ENCODE measurements around the gene HPCAL1.

Gene HPCAL1

GRCh38 chr2:10325278-10326145, 22.8 kb downstream of the HPCAL1 start:
- DNase-seq = no peak

- DNase-seq = no peak
Observed at GRCh38 chr2:10326151-10326616, 23.5 kb downstream of the HPCAL1 start.

DNA sequence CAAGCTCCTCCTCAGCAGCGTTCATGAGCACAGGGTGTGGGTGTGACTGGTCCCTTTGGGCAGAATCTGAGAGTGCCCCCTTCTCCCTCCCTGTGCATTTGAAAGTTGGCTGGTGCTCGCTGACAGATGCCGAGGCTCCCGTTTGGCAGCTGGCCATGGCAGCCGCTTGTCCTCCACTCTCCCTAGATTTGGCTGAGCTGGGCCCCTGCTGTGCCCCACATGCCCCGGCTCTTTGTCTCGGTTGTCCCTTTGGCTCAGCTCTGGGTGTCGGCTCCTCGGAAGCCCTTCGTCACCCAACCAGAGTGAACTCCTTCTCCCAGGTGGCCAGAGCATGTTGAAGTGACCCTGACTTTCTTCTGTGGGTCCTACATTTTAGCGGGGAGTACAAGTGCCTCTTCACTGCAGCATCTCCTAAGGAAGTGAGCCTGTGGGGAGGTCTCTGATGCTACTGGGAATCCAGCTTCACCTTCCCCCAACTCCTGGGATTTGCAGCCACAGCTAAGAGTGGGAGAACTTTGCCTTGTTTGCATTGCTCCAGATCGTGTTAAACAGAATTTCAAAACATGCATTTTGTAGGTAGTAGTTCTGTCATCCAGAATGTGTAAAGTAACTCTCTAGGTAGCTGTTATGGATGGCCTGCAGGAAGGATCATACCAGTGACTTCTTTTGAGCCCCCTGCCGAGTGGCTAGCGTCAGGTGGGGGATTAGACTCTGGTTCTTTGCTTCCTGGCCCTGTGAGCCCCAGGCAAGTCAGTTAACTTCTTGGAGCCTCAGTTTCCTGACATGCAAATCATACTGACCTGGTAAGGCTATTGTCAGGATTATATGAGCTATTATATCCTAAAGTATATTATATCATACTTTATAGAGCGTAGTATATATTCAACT, 24.2 kb downstream of the HPCAL1 start:
- DNase-seq = no peak

DNA sequence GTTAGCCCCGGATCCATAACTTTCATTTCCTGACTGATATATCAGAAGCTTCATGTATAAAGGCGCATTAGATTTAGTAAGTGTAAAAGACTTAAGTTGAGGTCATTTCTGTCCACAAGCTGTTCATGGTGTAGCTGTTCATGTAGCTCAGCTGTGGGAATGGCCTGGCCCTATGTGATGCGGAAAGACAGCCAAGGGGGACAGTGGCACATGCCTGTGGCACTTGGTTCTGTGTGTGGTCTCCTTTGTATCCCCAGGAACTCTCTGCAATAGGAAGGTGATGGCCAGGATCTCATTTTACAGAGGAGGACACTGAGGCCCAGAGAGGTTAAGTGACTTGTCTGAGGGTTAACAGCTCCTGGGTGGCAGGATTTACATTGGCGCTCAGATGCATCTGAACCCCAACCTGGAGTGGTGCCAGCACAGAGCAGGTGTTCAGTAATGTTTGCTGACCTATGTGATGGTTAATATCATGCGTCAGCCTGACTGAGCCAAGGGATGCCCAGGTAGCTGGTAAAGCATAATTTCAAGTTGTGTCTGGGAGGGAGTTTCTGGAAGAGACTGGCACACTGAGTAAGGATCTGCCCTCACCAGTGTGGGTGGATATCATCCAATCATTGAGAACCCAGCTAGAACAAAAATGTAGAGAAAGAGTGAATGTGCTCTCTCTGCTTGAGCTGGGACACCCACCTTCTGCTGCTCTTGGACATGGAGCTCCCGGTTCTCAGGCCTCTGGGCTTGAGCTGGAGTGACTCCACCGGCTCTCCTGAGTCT, 25.4 kb downstream of the HPCAL1 start:
- DNase-seq = no peak

DNA sequence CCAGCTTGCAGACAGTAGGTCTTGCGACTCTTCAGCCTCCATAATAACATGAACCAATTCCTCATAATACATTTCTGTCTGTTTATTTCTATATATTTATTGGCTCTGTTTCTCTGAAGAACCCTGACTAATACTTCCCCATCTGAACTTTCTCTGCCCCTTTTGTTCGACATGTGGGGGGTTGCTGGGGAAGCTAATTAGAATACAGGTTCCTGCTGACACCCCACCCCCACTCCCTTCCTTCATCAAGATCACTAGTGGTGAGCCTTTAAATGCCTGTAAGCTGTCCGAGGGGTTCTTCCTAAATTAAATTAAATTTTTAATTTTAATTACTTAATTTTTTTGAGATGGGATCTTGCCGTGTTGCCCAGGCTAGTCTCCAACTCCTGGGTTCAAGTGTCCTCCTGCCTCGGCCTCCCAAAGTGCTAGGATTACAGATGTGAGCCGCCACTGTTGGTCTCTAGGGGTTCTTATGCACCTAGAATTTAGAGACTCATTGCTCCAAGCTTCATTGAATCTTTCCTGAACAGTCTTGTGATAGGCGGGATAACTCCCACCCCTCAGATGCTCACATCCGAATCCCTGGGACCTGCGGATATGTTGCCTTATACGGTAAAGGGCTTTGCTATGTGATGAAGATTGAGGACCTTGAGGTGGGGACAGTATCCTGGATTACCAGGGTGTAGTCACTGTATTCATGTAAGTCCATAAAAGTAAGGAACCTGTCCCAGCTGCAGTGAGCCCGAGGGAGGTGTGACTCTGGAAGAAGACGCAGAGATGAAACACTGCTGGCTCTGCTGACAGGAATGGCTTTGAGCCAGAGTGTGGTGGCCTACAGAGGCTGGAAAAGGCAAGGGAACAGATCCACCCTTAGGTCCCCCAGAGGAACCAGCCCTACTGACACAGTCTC, 26.2 kb downstream of the HPCAL1 start:
- no peak for DNase-seq

- DNase-seq = no peak
Observed at GRCh38 chr2:10329580-10329879, 26.8 kb downstream of the HPCAL1 start.

GRCh38 chr2:10329880-10330699, 27.4 kb downstream of the HPCAL1 start:
- DNase-seq = no peak

- DNase-seq = no peak
Observed at GRCh38 chr2:10330700-10331026, 28.0 kb downstream of the HPCAL1 start.

DNA sequence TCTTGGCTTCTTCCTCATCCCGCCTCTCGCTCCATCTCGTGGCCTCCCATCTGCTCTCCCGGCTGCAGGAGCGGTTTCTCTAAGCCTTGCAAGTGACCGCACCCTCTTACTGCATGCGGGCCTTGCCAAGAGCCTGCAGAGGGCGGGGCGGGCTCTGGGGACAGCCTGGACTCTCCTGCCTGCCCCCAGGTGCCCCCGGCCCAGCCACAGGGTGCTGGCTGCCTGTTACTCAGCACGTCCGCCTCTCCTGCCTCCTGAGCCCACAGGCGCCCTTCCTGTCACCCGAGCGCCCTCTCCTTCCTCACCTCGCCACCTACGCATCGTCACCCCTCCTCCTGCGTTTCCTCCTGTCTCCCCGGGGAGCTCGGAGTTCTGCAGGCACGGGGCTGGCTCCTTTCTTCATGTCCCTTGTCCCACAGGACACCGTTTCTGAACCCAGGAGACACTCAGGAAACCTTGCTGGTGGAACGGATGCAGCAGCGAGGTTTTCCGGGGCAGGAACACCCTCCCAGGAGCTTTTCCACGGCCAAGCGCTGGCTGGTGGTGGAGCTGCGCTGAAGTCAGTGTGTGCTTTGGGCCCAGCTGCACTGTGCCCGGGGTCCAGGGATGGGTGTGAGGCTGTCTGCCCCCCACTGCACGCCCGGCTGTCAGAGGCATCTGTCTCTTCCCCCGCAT, 28.5 kb downstream of the HPCAL1 start:
- DNase-seq = no peak

DNA sequence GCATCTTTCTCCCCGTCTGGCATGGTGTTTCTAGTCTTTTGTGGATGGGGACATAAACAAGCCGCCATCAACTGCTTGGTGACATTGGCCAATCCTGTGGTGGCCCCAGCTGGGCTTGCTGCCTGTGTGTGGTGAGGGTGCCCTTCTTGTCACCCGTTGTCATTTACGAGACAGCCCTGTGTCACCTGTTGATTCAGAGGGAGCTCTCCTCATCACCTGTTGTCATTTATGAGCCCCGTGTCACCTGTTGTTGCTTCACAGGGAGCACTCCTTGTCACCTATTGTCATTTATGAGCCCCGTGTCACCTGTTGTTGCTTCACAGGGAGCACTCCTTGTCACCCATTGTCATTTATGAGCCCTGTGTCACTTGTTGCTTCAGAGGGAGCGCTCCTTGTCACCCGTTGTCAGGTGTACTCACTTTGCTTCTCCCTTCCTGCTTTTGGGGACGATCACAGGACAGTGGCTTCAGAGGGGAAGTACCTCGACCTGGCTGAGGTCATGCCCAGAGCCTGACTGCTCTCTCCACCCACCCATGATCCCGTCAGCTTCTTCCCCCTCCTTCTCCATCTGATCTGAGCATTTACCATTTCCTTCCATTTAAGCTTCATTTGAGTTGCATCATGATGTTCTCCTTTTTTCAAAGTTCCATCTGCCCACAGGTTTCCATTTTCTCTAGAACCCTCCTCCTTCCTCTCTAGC, 29.1 kb downstream of the HPCAL1 start:
- peak; percentile 63 for DNase-seq

DNA sequence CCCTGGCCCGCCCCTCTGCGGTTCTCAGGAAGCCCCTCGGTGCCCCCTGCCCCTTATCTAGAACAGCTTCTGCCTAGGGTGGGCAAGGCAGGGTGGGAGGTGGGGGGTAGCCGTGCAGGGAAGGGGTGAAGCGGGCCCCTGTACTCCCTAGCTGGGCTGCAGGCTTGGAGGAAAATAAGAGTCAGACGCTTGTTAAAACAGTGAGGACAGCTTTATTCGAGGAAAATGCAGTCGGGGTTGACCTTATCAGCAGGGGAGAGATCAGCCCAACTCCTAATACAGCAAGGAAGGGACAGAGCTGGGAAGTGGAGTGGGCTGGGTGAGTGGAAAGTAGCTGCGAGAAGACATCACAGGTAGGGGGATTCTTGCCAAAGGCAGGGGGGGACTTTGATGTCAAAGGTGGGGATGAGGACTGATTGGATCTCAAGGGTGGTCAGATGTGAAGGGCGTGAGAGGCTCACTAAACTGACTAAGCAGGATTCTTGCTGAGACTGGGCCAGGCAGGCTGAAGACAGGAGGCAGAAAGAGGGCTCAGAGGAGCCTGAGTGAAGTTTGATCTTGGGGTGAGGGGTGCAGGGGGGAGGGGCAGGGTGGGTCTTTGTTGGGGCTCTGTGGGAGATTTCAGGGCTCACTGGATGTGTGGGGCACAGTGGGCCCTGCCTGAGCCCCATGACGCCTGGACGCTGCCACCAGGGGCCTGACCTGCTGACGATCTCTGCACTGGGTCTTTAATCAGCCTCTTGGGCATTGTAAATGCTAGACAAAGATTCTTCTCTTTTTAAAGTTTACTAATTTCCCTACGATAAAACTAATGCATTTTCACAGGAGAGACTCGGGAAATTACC, 29.9 kb downstream of the HPCAL1 start:
- no peak for DNase-seq

DNA sequence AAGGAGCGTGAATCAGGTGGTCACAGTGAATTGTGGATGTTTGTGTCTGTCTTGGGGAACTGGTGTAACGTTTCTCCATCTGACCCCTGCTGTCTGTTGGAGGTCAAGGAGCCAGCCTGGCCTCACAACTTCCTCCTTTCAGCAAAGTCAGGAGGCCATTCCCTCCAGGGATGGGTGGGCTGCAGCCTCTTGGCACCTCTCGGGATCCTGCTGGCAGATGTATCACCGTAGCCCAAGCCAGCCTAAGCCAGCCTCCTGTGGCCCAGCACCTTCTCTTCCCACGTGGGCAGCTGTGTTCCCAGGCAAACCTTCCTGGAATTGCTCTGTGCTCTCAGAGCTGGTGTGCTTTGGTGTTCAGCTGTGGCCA, 30.5 kb downstream of the HPCAL1 start:
- DNase-seq = no peak

GRCh38 chr2:10333966-10334365, 31.3 kb downstream of the HPCAL1 start:
- no peak for DNase-seq

DNA sequence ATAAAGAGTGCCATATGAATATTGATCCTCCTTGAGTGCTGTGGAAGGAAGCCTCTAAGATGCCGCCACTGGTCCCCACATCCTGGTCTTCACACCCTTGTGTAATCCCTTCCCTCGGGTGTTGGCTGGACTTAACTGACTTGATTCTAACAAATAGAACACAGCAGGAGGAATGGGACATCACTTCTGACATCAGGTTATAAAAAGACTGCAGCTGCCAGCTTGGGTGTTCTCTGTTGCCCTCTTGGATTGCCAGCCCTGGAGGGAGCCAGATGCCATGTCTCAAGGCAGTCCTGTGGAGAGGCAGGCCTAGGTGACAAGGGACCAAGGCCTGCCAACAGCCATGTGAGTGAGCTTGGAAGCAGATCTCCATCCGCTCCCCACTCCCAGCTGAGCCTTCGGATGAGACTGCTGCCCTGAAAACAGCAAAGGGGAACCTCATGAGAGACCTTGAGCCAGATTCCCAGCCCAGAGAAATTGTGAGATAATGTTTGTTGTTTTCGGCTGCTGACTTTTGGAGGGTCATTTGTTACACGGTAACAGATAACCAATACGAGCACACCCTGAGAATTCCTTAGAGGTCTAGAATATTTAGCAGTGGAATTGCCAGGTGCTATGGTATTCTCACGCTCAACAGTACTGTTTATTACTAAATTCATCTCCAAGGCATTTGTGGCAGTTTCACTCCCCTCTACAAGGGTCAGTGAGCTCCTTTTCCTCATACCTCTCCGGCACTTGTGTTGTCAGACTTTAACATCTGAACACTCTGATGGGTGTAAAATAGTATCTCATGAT, 32.5 kb downstream of the HPCAL1 start:
- DNase-seq = no peak

DNA sequence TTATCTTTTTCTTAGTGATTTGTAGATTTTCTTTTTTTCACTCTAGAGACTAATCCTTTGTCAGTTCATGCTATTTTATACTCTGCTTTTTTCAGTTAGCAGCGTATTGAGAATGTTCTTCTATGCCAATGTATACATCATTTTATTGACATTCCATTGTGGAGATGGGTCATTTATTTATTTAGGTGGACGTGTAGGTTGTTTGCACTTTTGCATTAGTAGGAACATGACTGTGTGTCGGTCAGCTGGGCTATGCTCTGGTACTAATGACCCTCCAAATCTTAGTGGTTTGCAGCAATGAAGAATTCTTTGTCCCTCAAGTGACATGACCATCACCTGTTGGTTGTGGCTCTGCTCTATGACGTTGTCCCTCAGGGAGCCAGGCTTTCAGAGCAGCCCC, 33.6 kb downstream of the HPCAL1 start:
- no peak for DNase-seq

DNA sequence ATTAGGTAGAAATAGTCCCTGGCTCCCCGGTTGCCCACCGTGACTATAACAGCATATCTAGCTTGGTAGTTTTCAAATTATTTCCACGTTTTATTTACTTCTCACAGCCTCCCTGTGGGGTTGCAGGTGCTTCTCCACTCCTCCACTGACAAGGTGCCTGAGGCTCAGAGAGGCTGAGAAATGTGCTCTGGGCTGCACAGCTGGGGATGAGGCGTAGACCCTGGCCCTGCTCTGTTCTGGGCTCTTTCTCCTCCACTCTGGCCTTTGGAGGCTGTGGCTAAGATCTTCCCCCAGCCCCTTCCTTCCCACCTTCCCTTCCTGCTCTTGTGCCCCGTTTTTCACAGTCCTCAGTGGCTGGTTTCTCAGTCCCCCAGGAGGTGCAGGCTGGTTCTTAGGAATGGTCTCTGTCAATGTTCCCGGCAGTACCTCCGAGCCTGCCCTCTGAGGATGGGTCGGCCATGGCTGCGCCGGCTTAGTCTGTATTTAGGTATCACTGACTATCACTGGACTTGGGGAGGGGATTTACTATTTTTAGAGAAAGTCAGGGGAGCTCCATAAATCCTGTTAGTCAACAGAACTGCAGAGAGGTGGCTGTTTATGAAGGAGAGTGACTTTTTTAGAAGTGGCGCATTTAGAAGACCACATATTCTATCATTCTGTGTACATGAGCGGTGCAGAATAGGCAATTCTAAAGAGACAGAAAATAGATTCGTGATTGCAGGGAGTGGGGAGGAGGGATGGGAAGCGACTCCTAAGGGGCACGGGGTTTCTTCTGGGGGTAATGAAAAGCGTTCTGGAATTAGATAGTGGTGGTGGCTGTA, 35.0 kb downstream of the HPCAL1 start:
- DNase-seq = no peak
